Measurements from ENCODE around the gene PACS2.

DNA sequence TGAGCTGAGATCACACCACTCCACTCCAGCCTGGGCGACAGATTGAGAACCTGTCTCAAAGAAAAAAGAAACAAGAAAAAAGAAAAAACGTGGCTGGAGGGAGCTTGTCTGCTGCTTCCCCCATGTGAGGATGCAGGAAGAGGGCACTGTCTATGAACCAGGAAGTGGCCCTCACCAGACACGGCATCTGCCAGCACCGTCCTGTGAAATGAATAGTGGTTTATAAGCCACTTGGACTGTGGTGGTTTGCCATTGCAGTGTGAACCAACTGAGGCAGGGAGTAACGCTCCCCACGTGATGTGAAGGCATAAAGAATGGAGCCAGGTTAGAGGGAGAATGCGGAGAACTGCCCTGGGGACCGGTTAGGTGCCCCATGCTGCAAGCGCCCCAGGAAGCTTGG lies 9.2 kb upstream of the PACS2 start:
- TF ChIP-seq, protein P1, sequence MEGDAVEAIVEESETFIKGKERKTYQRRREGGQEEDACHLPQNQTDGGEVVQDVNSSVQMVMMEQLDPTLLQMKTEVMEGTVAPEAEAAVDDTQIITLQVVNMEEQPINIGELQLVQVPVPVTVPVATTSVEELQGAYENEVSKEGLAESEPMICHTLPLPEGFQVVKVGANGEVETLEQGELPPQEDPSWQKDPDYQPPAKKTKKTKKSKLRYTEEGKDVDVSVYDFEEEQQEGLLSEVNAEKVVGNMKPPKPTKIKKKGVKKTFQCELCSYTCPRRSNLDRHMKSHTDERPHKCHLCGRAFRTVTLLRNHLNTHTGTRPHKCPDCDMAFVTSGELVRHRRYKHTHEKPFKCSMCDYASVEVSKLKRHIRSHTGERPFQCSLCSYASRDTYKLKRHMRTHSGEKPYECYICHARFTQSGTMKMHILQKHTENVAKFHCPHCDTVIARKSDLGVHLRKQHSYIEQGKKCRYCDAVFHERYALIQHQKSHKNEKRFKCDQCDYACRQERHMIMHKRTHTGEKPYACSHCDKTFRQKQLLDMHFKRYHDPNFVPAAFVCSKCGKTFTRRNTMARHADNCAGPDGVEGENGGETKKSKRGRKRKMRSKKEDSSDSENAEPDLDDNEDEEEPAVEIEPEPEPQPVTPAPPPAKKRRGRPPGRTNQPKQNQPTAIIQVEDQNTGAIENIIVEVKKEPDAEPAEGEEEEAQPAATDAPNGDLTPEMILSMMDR (IDR thresholded peaks at IDR 0.05) = no peak
- TF ChIP-seq POLR2AphosphoS5 (IDR thresholded peaks at IDR 0.05) = no peak
- no peak for TF ChIP-seq POLR2A (IDR thresholded peaks at IDR 0.05; ENCODE audit: low read depth)
- TF ChIP-seq EP300 (IDR thresholded peaks at IDR 0.05) = no peak

Measured in esophagus muscularis mucosa (tissue), 4 donors.